Vagina (tissue), 2 donors: ENCODE measurements around the gene EFHC1. TPM values are rescaled to one million over a fixed set of nuclear protein-coding genes. Genes with fewer than 3 reads are reported as not detected.

Experiments used
- DNase-seq, 2 donors: peaks; one replicate each; pipeline ENCODE4 v3.0.0-alpha.2; 2017; ENCODE audit errors: extremely low spot score in 2 of 2
- H3K27ac ChIP-seq: fragments of 200-600 bp; sonication (generic); one replicate; pipeline ENCODE4 v1.5.1; 2019
- H3K27me3 ChIP-seq: fragments of 200-600 bp; sonication (generic); one replicate; pipeline ENCODE4 v1.5.1; 2019
- H3K36me3 ChIP-seq, 2 donors: fragments of 200-600 bp; sonication (generic); one replicate each; pipeline ENCODE4 v1.5.1; 2017 to 2019
- H3K4me1 ChIP-seq: fragments of 200-600 bp; sonication (generic); one replicate; pipeline ENCODE4 v1.5.1; 2019
- H3K4me3 ChIP-seq, 2 donors: fragments of 200-600 bp; sonication (generic); 1 replicate in 1 of 2; 2 replicates in 1 of 2; pipeline ENCODE4 v1.5.1; 2016 to 2019
- H3K9me3 ChIP-seq: fragments of 200-600 bp; sonication (generic); one replicate; pipeline ENCODE4 v1.5.1; 2019
- POLR2A ChIP-seq, 2 donors: fragments of 450-650 bp; IDR thresholded peaks; one replicate each; pipeline ENCODE4 v1.6.1; 2017; ENCODE audit warnings: antibody characterized with exemption in 2 of 2, mild to moderate bottlenecking in 2 of 2, moderate library complexity in 2 of 2
- POLR2AphosphoS5 ChIP-seq, 2 donors: sonication (generic); formaldehyde crosslinking; IDR thresholded peaks; one replicate each; pipeline ENCODE4 v1.9.0; 2017; ENCODE audit warnings: antibody characterized with exemption in 2 of 2, mild to moderate bottlenecking in 2 of 2, low read depth in 1 of 2; ENCODE audit not compliant: insufficient read depth in 1 of 2
- intact Hi-C: fragments of 100-400 bp; cut with DNase I; formaldehyde crosslinking; loops from one replicate; pipeline ENCODE4 v1.15.1; 2023
- total RNA-seq: library from RNA; depleted of rRNA; stranded (reverse); fragments of >200 nt; gene quantifications from one replicate; pipeline ENCODE4 v1.2.3, GENCODE V29; 2016
- TF ChIP-seq, protein P1 (sequence below), 3 experiments: fragments of 450-650 bp in 2 of 3; fragments of 200-600 bp in 1 of 3; sonication (generic) in 1 of 3; IDR thresholded peaks; one replicate each; pipeline ENCODE4 v1.5.1; 2017 to 2019; ENCODE audit warnings: antibody characterized with exemption in 3 of 3, mild to moderate bottlenecking in 2 of 3, moderate library complexity in 2 of 3

The EFHC1 gene
- total RNA-seq, 1 donor from 2014 or later: 27.0 TPM

DNA sequence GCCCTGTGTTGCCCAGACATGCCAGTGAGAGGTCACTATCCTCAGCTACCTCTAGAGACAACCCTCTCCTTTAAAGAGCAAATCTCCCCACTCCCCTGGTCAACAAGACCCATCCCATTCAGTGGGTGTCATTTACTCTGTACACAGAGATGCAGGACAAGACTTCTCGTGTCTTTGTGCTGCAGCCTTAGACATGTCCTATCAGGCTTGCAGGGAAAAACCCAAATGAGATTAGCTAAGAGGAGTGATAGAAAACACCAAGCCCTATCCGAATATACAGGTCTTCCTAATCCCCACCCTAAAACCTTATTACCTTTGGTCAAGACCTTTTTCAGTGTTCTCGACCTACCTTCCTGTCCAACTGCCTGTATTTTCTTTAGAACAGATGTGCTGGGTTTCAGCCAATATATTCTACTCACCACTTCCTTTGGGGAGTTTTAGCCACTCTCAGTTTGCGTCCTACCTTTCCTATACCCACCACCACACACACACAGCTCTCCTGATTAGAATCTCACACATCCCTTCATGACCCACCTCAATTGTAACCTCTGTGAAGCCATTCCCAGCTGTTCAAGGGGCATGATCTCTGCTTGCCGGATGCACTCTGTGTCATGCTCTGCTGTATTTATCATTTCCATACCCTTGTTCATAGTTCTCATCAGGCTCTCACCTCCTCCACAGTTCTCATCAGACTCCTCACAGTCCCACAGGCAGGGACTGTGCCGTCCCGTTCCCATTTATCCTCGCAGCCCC is 117.0 kb downstream of the EFHC1 start:
- Histone ChIP-seq H3K4me3 (no peak overlapping the region), H3K27me3 (no peaks in the 10 kb centered on the region), H3K27ac (no peak overlapping the region), H3K4me1 (peaks cover 48% of the 10 kb centered on the region), H3K9me3 (no peaks in the 10 kb centered on the region), H3K36me3 (no peaks in the 10 kb centered on the region)
- TF ChIP-seq POLR2A (IDR thresholded peaks at IDR 0.05): no peak
- TF ChIP-seq, protein P1, sequence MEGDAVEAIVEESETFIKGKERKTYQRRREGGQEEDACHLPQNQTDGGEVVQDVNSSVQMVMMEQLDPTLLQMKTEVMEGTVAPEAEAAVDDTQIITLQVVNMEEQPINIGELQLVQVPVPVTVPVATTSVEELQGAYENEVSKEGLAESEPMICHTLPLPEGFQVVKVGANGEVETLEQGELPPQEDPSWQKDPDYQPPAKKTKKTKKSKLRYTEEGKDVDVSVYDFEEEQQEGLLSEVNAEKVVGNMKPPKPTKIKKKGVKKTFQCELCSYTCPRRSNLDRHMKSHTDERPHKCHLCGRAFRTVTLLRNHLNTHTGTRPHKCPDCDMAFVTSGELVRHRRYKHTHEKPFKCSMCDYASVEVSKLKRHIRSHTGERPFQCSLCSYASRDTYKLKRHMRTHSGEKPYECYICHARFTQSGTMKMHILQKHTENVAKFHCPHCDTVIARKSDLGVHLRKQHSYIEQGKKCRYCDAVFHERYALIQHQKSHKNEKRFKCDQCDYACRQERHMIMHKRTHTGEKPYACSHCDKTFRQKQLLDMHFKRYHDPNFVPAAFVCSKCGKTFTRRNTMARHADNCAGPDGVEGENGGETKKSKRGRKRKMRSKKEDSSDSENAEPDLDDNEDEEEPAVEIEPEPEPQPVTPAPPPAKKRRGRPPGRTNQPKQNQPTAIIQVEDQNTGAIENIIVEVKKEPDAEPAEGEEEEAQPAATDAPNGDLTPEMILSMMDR (IDR thresholded peaks at IDR 0.05): no peak
- TF ChIP-seq POLR2AphosphoS5 (IDR thresholded peaks at IDR 0.05; ENCODE audit: insufficient read depth in 1 of 2, low read depth in 1 of 2): no peak
- no peak for DNase-seq
- intact Hi-C loops: no loop called here

DNA sequence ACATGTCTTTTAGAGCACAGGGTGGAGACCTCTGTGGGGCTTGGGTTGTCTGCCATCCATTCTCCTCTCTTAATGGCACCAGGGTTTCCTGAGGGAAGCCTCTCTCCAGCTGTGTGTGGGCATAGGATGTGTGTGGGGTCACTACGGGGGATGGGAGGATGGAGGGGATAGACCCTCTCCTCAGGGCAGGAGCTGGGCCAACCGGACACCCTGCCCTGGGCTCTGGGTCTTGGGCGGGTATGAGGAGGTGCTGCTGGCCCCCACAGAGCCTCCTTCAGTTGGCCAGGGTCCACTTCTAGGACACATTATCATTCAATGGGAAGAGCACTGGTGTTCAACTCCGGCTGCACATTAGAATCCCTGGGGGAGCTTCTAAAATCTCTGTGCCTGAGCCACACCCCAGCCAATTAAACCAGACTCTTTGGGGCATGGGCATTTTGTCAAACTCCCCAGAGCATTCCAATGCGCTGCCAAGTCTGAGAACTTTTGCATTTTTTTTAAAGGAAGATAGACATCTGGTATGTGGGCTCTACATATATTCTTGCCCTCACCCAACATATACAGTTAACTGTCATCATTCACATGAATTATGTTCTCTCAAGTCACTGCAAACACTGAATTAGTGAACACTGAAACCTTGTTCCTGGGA is 118.2 kb downstream of the EFHC1 start:
- no peaks in the 10 kb centered on the region for H3K9me3 ChIP-seq
- peaks cover 55% of the 10 kb centered on the region for H3K4me1 ChIP-seq
- no peak for DNase-seq
- H3K27ac ChIP-seq: no peak overlapping the region
- H3K27me3 ChIP-seq: no peaks in the 10 kb centered on the region
- TF ChIP-seq, protein P1 (IDR thresholded peaks at IDR 0.05): no peak
- TF ChIP-seq POLR2AphosphoS5 (IDR thresholded peaks at IDR 0.05; ENCODE audit: insufficient read depth in 1 of 2, low read depth in 1 of 2) (no peak), POLR2A (IDR thresholded peaks at IDR 0.05) (no peak)
- intact Hi-C loops: no loop called here
- H3K36me3 ChIP-seq: no peaks in the 10 kb centered on the region
- H3K4me3 ChIP-seq: no peak overlapping the region

DNA sequence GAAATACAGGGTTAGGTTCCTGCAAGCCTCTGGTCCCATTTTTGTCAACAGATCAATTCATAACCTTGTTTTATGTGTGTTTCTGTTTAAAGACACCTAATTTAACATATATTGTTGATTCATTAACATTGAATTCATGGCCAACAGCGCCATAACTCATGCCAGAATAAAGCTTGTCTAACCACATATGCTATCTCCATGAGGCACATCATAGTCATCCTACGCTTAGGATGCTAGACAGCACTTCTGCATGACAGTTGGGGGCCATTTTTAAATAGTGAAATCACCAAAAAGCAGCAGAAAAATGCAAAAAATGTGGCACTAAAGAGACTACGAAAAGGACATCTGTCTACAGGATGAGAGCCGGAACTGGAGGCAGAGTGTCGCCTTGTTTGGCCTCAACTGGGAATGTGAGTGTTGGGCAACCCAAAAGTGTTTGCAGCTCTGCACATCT is 118.8 kb downstream of the EFHC1 start:
- no peak for TF ChIP-seq POLR2A (IDR thresholded peaks at IDR 0.05)
- TF ChIP-seq POLR2AphosphoS5 (IDR thresholded peaks at IDR 0.05; ENCODE audit: insufficient read depth in 1 of 2, low read depth in 1 of 2): no peak
- TF ChIP-seq, protein P1 (IDR thresholded peaks at IDR 0.05): no peak
- intact Hi-C loops: no loop called here
- H3K27me3 ChIP-seq: no peaks in the 10 kb centered on the region
- H3K36me3 ChIP-seq: no peaks in the 10 kb centered on the region
- no peaks in the 10 kb centered on the region for H3K9me3 ChIP-seq
- no peak overlapping the region for H3K4me3 ChIP-seq
- no peak overlapping the region for H3K27ac ChIP-seq
- no peak for DNase-seq
- H3K4me1 ChIP-seq: peaks cover 60% of the 10 kb centered on the region

DNA sequence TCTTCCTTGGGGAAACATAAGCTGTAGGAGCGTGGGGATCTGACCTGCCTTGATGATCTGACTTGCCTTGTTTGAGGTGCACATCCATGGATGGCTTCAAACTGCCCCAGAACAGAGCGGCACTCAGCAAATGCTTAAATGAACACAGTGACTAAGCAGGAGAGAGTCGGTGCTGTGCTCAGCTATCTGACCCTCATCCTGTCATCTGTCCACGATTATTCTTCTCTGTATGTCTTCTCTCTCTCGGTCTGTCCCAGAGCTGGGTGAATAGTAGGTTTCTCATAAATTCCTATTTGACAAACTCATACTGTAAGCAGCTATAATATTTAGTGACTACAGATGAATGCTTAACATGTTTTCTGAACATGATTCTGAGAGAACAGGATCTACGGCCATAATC is 119.5 kb downstream of the EFHC1 start:
- Histone ChIP-seq H3K4me3 (no peak overlapping the region), H3K4me1 (peaks cover 67% of the 10 kb centered on the region), H3K27me3 (no peaks in the 10 kb centered on the region), H3K36me3 (no peaks in the 10 kb centered on the region), H3K9me3 (no peaks in the 10 kb centered on the region), H3K27ac (peak overlapping the region; percentile 0)
- intact Hi-C loops: no loop called here
- no peak for DNase-seq
- TF ChIP-seq, protein P1 (IDR thresholded peaks at IDR 0.05): no peak
- no peak for TF ChIP-seq POLR2AphosphoS5 (IDR thresholded peaks at IDR 0.05; ENCODE audit: insufficient read depth in 1 of 2, low read depth in 1 of 2)
- TF ChIP-seq POLR2A (IDR thresholded peaks at IDR 0.05): no peak
